ENCODE measurements around the gene LIN37.
A peak's percentile ranks its signal among the peaks of the same experiment; 100 is the strongest.

Gene LIN37

GRCh38 chr19:35738021-35738886 is 10.1 kb upstream of the LIN37 start:
- TF ChIP-seq, protein P1, sequence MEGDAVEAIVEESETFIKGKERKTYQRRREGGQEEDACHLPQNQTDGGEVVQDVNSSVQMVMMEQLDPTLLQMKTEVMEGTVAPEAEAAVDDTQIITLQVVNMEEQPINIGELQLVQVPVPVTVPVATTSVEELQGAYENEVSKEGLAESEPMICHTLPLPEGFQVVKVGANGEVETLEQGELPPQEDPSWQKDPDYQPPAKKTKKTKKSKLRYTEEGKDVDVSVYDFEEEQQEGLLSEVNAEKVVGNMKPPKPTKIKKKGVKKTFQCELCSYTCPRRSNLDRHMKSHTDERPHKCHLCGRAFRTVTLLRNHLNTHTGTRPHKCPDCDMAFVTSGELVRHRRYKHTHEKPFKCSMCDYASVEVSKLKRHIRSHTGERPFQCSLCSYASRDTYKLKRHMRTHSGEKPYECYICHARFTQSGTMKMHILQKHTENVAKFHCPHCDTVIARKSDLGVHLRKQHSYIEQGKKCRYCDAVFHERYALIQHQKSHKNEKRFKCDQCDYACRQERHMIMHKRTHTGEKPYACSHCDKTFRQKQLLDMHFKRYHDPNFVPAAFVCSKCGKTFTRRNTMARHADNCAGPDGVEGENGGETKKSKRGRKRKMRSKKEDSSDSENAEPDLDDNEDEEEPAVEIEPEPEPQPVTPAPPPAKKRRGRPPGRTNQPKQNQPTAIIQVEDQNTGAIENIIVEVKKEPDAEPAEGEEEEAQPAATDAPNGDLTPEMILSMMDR (IDR thresholded peaks at IDR 0.05; ENCODE audit: insufficient read depth, low read length, poor library complexity, severe bottlenecking), result no peak
- DNase-seq (ENCODE audit: extremely low read depth, insufficient read length), result no peak
- Histone ChIP-seq H3K4me3 (replicated peaks; ENCODE audit: low read depth, low read length) (no peak overlapping the region), H3K27me3 (replicated peaks; ENCODE audit: control insufficient read depth, insufficient read depth, low read length) (no peaks in the 10 kb centered on the region), H3K36me3 (ENCODE audit: control insufficient read depth, insufficient read depth, low read length) (peaks cover 37% of the 10 kb centered on the region)

DNA sequence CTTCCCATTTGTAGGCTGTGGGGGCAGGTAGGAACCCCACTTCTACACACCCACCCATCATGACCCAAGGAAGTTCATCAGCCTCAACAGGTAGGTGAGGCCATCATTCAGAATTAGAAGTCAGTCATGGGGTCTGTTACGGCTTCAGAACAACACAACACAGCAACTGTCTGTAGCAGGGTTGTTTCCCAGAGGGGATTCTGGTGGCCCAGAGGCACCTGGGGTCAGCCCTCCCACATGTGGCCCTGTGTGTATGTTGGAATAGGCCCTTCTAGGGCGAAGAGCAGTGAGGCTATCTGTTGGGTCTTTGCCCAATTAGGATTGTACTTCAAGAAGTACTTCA is 9.5 kb upstream of the LIN37 start:
- Histone ChIP-seq H3K4me3 (replicated peaks; ENCODE audit: low read depth, low read length) (no peak overlapping the region), H3K36me3 (ENCODE audit: control insufficient read depth, insufficient read depth, low read length) (peaks cover 32% of the 10 kb centered on the region), H3K27me3 (replicated peaks; ENCODE audit: control insufficient read depth, insufficient read depth, low read length) (no peaks in the 10 kb centered on the region)
- DNase-seq (ENCODE audit: extremely low read depth, insufficient read length), result no peak
- TF ChIP-seq, protein P1 (IDR thresholded peaks at IDR 0.05; ENCODE audit: insufficient read depth, low read length, poor library complexity, severe bottlenecking), result no peak

DNA sequence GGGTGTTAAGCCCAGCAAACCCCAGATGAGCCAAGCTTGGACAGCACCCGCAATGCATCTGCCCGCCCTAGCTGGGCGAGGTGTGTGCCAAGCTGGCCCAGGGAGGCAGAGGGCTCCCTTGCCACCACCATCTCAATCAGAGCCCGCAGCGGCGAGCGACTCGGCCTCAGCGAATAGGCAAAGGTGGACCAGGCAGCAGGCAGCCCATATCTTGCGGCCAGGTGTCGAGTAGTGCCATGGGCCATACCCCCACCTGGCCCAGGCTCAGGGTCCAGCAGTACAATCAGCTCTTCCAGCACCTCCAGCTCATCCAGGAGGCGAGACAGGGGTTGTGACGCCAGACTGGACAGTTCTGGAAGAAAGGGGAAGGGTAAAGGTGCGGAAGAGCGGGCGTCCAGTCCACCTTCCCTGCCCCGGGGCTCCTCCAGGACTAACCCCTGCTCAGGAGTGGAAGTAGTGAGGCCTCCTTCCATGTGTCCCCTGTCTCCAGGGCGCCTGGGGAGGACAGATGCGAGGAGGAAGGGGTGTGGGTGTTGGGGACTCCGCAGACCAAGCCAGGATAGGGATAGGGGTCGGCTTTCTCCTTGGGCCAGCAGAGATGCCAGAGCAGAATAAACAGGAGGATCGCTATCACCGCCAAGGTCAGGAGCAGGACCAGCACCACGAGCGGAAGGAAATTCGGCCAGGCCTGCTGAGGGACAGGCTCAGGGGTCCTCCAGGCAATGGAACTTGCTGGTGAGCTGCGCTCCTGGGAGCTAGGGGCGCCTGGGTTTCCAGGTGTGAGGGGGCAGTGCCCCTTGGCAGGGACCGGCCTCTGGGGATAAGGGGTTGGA is 8.9 kb upstream of the LIN37 start:
- TF ChIP-seq, protein P1 (IDR thresholded peaks at IDR 0.05; ENCODE audit: insufficient read depth, low read length, poor library complexity, severe bottlenecking), result no peak
- Histone ChIP-seq H3K27me3 (replicated peaks; ENCODE audit: control insufficient read depth, insufficient read depth, low read length) (no peaks in the 10 kb centered on the region), H3K4me3 (replicated peaks; ENCODE audit: low read depth, low read length) (peak overlapping the region; percentile 74; the same call in 1 of the 2 replicates), H3K36me3 (ENCODE audit: control insufficient read depth, insufficient read depth, low read length) (peaks cover 26% of the 10 kb centered on the region)
- DNase-seq (ENCODE audit: extremely low read depth, insufficient read length), result no peak

- peak overlapping the region; percentile 74 for H3K4me3 ChIP-seq (replicated peaks; ENCODE audit: low read depth, low read length)
- TF ChIP-seq, protein P1 (IDR thresholded peaks at IDR 0.05; ENCODE audit: insufficient read depth, low read length, poor library complexity, severe bottlenecking), result no peak
- H3K27me3 ChIP-seq (replicated peaks; ENCODE audit: control insufficient read depth, insufficient read depth, low read length), result no peaks in the 10 kb centered on the region
- no peak for DNase-seq (ENCODE audit: extremely low read depth, insufficient read length)
- H3K36me3 ChIP-seq (ENCODE audit: control insufficient read depth, insufficient read depth, low read length), result peaks cover 22% of the 10 kb centered on the region
These were observed 8.3 kb upstream of the LIN37 start for GRCh38 chr19:35740108-35740422.

DNA sequence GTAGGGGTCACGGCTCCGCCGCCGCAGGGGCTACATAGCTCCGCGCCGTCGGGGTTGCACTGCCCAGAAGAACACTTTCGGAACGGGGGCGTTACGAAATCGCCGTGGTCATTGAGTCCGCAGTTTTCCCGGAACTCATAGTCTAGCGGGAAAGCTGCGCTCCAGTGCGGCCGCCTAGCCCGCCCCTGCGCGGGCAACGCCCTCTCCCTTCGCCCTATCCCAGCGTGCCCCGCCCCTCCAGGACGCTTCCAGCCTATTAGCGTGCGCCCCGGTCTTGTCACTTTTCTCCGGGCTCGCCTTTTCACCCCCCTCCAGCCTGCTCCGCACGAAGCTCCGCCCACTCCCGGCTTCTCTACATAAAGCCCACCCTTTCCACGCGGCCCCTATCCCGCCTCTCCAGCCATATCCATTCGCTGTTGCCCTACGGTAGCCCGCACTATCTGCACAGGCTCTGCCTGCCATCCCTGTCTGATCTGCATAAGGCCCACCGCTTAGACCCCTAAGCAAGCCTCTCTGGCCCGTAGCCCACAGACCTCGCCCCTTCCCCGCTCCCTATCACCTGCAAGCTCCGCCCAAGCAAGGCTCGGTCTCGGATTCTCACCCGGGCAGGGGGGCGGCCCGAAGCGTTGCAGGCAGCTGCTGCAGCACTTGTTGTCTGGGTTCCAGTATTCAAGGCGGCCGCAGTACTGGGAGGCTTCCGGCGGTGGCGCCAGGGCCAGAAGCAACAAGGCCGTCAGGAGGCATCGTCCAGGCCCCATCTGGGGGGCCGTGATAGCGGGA is 7.8 kb upstream of the LIN37 start:
- Histone ChIP-seq H3K36me3 (ENCODE audit: control insufficient read depth, insufficient read depth, low read length) (peaks cover 17% of the 10 kb centered on the region), H3K27me3 (replicated peaks; ENCODE audit: control insufficient read depth, insufficient read depth, low read length) (no peaks in the 10 kb centered on the region), H3K4me3 (replicated peaks; ENCODE audit: low read depth, low read length) (peak overlapping the region; percentile 74)
- peak; percentile 94 for DNase-seq (ENCODE audit: extremely low read depth, insufficient read length)
- TF ChIP-seq, protein P1 (IDR thresholded peaks at IDR 0.05; ENCODE audit: insufficient read depth, low read length, poor library complexity, severe bottlenecking), result peak; percentile 40

Data from GM06990 (cell line).